A549 (cell line): ENCODE data around the gene EPC2.

Experiments
- CTCF ChIP-seq: fragments of >200 bp; sonication (Bioruptor Twin); formaldehyde crosslinking; IDR thresholded peaks from 3 replicates; pipeline ENCODE4 v1.5.1; 2016
- EP300 ChIP-seq, 2 experiments: fragments of >200 bp; sonication (Bioruptor Twin); formaldehyde crosslinking; IDR thresholded peaks; 2 replicates in 1 of 2; 3 replicates in 1 of 2; pipeline ENCODE4 v1.6.1; 2016 to 2017
- MAFK ChIP-seq: fragments of 450-650 bp; IDR thresholded peaks from 2 replicates; pipeline ENCODE4 v1.6.1; 2014; ENCODE audit not compliant: partially characterized antibody
- MAX ChIP-seq: IDR thresholded peaks from 2 replicates; pipeline ENCODE4 v1.6.1; 2012
- RAD21 ChIP-seq, 2 experiments: fragments of >200 bp in 1 of 2; sonication (Bioruptor Twin) in 1 of 2; formaldehyde crosslinking in 1 of 2; IDR thresholded peaks in 1 of 2; conservative IDR thresholded peaks in 1 of 2; 2 replicates in 1 of 2; 3 replicates in 1 of 2; pipeline ENCODE4 v1.6.1; 2012 to 2018; ENCODE audit warnings: inconsistent platforms in 1 of 2
- RNF2 ChIP-seq: fragments of 200-600 bp; sonication (generic); IDR thresholded peaks from 2 replicates; pipeline ENCODE4 v1.6.1; 2016; ENCODE audit warnings: low read depth, mild to moderate bottlenecking, antibody characterized with exemption, moderate library complexity, borderline replicate concordance
- USF2 ChIP-seq: fragments of 450-650 bp; IDR thresholded peaks from 2 replicates; pipeline ENCODE4 v1.6.1; 2014; ENCODE audit warnings: antibody characterized with exemption

- no peak for TF ChIP-seq RAD21 (conservative IDR thresholded peaks at IDR 0.05 in 1 of 2, IDR thresholded peaks at IDR 0.05 in 1 of 2)
- no peak for TF ChIP-seq MAFK
- no peak for TF ChIP-seq CTCF
- TF ChIP-seq EP300 (IDR thresholded peaks at IDR 0.05): no peak
- TF ChIP-seq MAX: no peak
- no peak for TF ChIP-seq USF2
- TF ChIP-seq RNF2: no peak
Measured at GRCh38 chr2:148614014-148614321, 30.6 kb upstream of the EPC2 start.
